CD4-positive, alpha-beta T cell treated with Interleukin-17A for 1 hour (primary cell): ENCODE data around the gene PPP1R15B.

ENCODE experiments used
- DNase-seq: peaks from one replicate; pipeline ENCODE4 v3.0.0-alpha.2; 2020

PPP1R15B gene

DNA sequence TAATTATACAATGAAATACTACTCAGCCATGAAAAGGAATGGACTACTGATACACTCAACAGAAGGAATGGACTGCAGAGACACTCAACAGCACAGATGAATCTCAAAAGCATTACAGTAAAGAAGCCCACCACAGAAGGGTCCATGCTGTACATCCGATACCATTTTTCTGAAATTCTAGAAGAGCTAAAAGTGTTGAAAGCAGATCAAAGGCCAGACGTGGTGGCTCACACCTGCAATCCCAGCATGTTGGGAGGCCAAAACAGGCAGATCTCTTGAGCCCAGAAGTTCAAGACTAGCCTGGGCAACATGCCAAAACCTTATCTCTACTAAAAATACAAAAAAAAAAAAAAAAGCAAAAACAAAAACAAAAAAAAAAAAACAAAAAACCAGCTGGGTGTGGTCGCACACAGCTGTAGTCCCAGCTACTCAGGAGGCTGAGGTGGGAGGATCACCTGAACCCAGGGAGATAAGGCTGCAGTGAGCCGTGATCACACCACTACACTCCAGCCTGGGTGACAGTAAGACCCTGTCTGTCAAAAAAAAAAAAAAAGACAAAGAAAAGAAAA lies 15.5 kb downstream of the PPP1R15B start:
- no peak for DNase-seq

DNA sequence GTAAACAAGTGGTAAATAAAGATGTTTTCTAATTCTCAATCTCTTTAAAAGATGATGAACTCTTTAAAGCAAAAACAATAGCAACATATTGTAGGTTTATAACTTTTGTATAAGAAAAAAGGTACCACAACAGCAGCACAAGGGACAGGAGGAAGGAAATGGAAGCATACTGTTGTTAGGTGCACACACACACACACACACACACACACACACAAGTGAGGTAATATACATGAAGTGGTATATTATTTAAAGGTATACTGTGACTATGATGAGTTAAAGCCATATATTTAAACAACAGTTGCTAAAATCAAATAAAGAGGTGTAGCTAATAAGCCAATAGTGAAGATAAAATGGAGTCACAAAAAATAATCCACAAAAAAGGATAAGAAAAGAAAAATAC lies 20.0 kb downstream of the PPP1R15B start:
- peak; percentile 10 for DNase-seq

DNA sequence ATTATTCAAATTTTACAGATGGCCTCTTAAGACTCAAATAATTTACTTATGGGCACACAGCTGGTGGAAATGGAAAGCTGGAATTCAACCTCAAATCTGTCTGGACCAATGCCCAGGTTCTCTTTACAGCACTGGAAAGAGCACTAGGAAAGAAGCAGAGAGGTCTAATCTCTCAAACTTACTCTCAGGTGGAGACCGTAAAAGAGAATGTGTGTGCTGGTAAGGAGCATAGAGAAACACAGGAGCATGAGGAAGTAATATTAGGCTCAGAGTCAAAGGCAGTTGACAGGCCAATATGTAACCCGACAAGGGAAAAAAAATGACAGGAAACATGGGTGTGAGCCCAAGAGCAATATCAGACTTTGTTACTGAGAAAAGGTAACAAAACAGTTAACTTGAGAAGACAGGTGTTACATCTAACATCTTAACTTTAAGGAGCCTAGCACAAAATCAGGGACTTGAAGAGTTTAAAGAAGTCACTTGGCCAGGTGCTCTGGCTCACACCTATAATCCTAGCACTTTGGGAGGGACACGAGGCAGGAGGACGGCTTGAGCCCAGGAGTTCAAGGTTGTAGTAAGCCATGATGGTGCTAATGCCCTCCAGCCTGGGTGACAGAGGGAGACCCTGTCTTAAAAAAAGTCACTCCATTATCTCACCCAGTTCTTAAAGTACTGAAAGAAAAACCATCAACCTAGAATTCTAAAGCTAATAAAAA lies 20.7 kb downstream of the PPP1R15B start:
- peak; percentile 4 for DNase-seq

DNA sequence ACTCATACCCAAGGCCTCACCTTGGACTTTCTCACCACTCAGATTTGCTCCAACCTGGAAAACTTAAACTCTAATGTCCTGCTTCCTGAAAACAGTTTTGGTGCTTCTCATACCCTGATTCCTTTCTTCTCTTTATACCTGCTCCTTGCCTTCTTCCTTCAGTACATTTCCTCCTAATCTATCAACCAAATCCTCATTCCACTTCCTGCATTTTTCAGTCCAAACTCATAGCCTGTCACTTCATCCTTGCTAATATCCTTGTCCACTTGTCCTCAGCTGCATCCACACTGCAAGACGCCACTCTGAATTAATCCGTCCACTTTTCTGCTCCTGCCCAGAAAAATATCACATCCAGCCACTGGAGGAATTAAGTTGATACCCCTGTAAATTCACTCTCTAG lies 25.9 kb downstream of the PPP1R15B start:
- no peak for DNase-seq

DNA sequence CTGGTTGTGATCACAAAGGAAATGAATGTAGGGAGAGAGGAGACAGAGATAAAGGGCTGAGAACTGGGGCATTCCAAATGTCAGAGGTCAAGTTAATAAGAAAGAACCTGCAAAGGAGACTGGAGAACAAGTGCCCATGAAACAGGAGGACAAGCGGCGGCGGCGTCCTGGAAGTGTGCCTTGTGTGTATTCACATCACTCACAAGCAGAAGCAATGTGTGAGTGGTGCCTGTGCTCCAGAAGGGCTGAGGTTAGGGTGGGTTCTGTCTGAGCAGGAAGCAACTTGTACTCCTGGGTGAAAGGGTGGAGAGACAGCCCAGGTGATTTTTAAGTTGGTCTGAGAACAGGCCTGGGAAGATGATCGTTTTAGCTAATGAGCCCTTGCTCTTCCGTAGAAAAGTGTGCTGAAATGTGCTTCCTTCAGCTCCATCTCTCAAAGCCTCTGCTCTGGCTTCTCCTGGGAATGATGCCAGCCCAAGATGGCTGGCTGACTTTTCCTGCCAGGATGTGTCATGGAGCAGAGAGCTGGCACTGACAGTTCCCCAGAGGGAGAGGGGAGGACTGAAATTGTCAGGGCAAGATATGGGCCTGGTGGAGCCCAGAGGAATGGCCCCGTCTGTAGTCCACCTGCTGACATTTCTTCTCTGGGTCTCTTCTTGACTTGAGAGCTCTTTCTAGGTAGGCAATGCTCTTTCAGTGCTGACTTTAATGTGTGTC lies 26.8 kb downstream of the PPP1R15B start:
- peak; percentile 0 for DNase-seq

DNA sequence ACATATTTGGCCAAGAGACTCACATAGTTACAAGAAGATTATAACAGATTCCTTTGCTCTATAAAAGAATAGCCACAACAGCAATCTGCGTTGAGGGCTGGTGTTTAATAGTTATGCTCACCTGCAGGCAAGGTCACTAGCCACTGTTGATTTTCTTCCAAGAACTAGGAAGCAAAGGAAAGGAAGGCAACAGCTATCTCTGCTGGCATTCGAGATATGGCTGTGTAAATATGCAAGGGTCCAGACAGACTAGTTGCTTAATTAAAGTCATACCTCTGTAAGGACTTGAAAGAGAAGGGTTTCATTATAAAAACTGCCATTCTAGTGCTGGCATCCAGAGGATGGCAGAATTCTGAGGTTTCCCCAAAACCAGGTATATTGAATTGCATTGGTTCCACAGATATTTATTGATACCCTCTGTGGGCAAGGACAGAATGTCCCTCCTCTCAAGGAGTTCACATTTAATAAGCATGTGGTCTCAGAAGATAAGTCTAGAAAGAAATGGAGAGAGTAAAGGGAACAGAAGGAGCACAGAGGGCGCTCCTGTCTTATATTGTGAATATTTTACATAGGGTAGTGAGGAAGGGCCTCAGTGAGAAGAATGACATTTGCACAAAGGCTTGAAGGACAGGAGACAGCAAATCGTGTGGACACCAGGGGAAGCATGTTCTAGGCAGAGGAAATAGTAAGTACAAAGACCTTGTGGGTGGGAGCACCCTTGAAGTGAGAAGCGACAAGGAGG lies 28.3 kb downstream of the PPP1R15B start:
- DNase-seq = no peak

DNA sequence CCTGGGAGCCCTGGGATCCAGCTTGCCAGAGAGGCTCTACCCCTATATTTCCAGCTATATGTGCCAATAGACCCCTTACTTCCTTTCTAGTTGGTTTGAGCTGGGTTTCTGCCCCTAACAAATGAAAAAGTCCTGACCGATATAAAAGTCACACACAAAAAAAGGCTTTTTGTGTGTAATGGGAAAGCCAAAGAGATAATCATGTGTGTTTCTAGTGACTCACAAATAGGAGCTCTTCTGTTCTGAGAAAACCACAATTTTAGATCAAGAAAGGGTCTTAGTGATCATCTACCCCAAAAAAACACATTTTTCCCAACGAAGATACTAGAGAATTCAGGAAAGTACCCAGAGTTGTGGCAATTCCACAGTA lies 28.9 kb downstream of the PPP1R15B start:
- no peak for DNase-seq

DNA sequence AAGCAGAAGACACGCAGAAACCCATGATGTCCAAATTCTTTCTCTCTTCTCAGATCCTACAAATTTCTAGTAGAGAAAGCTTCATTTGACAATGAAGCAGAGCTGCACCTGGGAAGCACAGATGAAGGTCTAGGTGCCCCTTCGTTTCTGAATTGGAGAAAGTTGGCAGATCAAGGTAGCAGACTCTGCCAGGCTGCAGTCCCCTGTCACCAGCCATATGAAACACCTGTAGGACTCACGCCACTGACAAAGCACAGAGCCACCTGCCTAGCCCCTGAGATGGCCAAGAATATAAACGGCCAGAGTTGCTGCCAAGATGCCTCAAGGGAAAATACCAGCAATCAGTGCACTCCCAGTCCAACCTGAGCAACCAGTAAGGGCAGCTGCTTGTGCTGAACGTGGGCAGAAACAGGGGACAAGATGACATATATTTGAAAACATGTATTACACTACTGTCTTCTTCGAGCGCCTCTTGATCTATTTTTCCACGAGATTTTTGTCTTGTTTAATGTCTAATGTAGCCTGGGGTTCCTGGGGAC lies 31.3 kb downstream of the PPP1R15B start:
- DNase-seq = no peak

DNA sequence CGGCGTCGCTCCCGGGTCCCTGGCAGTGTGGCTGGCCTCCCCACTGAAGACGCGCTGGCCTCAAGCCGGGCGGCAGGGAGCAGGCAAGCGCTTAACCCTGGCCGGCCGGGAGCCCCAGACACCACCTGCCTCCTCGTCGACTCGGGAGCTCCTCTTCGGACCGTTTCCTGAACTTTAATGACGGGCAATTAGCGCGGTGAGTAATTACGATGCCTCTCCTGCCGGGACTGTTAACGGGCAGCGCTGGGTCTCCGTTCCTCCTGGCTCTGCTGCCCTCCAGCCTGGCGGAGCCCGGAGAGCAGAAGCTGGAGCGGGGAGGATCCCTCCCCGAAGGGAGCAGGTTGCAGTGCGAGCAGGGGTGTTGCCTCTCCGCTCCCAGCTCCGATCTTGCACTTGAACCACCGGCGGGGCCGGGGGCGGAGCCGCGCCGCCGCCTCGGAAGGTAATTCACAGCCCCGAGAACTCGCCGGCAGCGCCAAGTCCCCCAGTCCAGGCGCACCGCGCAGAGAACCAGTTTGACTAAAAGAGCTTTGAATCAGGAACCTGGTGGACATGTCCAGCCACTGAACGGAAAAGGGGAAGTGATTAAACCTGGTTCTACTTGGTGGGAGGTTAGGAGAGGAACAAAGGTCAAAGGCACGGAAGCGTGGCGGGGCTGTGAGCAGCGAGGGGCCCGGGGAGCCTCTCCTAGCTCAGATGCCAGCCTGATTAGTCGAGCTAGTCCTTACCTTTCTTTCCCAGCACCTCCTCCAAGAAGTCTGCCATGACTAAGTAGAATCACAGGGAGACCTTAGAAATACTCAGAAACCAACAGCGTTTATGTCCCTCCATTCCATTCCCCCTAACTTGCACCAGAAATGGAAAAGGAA lies 33.6 kb downstream of the PPP1R15B start:
- DNase-seq = peak; percentile 45

DNA sequence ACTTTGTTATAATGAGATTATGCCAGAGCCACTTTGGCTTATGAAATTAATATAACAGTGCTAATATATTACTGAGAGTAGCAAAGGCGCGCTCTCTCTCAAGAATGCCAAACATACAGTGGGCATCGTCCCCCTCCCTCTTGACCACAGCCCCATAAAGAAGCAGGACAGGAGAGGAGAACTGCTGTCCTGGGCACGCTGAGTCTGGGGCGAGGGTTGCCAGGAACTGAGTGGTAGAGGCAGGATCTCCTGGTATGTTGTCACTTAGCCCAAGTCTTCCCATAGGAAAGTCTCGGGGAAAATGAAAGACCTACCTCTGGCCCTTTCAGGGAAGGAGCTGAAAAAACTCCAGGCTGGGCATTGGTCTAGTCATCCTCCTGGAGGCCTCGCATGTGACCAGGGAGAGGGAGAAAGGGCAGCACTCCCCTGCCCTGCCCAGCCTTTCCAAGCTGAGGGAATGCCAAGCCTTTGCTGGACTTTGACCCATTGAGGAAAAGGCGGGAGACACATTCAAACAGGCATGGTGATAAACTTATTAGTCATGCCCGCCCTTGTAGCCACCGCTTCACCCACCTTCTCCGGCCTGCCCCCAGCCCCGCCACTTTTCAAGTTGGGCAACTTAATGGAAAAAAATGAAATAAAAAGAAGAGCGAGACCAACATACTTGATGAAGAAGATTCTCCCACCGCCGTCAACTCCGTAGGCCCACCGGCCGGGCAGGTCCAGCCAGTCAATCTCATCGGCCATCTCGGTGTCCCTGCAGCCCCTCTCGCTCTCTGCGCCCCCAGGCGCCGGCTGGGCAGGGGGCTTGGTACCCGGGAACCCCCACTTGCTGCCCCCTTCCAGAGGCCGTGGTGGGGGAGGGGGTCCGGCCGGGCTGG lies 34.5 kb downstream of the PPP1R15B start:
- DNase-seq = no peak

DNA sequence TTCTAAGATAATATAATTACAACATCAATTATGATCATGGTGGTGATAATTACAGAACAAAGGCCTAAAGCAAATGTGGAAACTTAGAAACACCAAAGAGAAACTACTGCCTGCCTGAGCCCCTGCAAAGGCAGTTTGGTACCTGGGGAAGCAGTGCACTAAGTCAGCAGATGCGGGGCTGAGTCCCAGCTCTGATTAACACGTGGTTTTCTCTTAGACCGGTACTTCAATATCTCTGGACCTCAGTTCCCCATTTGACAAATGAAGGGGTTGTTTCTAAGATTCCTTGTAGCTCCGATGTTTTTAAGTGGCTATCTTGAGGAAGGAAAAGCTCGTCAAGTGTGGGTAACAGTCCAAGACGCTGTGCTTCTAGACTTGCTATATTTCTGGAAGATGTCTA lies 35.2 kb downstream of the PPP1R15B start:
- no peak for DNase-seq

DNA sequence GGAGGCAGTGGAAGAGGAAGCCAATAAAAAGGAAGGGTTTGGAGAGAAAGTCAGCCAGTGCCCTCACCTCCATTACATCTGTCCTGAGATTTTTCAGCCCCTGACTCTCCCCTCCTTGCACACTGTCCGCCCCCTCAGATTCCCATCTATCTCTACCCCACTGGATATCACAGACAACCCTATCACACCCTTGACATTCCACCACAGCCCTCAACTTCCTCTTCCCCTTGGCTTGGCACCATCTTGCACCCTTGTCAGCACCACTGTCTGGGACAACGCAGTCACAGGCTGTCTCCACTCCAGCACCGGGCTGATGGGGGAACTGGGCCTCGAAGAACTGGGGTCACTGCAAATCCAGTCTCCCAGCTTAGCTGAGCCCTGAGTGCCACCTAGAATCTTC lies 37.7 kb downstream of the PPP1R15B start:
- DNase-seq = no peak

DNA sequence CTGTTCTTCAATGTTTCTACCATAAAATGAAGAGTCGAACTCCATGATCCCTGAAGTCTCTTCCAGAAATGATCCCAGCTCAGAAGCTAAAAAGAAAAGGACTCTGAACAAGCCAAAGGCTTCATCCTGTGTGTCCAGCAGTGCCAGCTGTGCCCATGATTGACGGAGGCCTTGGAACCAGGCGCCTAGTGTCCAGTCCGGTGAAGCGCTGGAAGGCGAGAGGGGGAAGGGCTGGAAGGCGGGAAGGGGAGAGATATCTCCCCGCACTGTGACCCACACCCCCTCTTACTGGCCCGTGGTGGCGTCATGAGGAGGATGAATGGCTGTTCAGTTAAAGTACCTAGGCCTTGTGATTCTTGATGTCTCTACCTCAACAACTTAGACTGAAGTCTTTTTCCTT lies 41.4 kb downstream of the PPP1R15B start:
- DNase-seq = no peak

DNA sequence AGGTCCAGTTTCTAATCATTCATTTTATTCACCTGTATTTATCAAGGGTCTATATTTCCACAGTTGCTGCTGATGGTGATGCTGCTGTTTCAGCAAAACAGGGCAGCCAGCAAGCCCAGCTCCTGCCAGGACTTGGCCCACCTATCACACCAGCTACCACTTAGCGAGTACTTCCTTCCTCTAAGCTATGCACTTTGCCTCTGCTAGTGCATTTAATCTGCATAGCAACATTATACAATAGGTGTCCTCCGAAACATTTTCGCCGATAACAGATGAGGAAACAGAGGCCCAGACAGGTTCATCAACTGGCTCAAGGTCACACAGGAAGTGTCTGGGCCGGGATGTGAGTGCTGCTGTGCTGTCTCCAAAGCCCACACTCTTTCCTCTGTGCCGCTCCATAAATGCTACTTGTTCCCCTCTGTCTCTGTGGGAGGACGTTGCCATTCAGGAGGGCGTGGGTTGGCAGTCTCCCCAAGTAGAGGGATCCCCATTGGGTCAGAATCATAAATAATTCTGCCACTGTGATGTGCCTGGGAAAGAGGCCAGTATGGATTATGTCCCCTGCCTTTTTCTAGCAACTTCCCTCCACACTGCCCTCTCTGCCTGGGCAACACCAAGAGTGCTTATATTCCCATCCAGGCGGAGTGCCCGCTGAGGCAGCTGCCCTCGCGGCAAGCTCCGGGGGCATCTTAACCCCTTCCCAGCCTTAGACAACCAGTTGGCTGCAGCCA lies 42.5 kb downstream of the PPP1R15B start:
- no peak for DNase-seq

DNA sequence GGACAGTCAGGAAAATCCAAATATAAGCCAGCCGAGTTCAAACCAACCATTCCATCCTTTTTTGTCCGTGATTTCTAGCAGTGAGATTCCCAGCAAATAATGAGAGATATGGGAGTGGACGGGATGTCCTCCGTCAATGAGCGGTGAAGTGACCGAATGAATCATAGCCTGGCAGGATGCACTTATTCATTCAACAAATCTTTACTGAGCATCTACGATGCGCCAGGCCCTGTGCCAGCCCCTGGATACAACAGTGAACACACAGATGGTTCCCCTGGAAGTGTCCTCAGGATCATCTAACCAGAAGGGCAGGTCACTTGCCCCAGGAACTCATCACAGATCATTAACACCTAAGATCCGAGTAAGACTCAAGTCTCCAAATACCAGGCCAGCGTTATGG lies 43.7 kb downstream of the PPP1R15B start:
- no peak for DNase-seq

DNA sequence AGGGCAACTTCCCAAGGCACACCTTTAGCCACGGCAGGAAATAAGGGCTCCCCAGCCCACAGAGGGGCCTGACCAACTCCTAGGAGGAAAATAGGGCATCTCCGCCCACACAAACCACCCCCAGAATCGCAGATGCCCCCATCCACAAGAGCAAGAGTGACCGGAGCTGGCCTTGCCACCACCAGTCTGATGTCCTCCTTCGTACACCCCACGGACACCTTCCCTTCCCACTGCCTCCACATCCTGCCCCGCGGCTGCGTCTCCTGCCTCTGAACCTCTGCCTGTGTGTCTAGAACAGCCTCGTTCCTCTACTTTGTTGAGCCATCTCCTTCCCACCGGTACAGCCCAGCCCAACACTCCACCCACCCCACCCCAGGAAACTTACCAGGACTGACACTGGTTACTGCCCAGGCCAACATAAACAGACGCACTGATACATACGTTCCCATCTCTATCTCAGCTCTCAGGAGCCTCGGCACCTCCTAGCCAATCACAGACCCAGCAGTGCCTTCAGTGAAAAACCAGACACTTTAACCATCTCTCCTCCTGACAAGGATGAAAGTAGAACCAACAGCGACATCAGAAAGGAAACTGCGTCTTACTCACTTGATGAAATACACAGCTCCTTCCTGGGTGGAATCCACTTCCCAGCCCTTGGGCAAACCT lies 44.3 kb downstream of the PPP1R15B start:
- DNase-seq = no peak

DNA sequence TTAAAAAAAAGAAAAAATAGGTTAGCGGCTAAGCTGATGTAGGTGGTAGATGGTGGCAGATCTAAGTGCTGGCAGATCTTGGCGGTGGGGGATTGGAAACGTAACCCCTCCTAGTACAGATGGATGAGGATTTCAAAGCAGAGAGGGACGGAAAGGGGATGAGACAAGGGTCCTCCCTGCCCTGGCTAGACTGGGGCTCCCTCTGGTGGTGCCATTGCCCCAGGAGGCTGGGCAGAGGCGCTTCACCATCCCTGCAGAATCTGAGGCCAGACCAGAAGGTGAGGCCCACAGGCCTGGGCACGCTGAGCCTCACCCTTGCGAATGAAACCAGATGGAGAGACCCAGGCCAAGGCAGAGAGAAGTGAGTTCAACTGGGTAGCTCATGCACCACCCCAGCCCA lies 44.9 kb downstream of the PPP1R15B start:
- no peak for DNase-seq

DNA sequence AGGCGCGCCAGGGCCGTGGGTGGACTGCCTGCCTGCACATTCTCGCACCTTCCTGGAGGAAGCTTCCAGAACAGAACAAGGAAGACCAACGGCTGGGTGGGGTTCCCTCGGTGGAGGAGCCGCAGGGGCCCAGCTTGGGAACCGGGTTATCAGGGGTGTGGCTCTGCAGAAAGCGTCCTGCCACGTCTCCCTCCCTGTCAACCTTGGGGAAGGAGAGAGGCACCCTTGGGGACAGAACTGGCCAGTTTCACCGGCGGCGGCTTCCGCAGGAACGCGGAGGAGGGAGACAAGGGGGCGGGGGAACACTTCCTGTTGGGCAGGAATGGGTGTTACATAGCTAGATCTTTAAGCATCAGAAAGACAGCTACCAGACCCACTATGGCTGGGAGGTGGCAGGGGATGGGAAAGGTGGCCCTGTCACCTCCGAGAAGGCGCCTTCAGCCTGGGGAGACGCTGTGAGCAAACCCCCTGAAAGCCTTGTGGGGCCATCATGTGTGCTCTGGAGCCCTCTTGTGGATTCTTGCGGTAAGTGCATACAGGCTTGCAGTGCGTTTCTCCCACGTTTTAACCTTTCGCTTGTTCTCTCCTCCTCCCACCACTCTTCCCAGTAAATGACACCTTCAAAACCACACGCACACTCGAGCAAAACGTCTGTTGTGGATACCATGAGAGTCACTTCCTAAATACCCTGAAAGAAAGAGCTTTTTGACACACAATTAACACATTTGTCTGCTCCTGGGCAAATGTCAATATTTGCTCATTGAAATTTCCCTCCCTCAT lies 48.1 kb downstream of the PPP1R15B start:
- peak; percentile 82 for DNase-seq

DNA sequence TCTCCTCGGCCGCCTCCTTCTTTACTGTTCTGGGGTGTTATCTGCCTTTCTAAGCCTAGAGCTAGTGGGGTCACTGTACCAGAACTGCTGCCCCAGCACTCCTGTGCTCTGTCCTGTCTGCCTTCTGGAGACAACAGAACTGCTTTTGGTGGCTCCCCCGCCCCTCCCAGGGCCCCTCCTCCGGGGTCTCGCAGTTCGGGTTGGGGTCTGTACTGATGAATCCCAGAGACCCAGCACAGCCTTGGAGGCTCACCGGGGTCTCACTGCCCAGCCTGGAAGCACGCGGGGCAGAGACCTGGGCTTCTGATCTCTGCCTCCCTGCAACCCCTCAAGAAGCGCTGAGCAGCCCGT lies 48.7 kb downstream of the PPP1R15B start:
- no peak for DNase-seq
